ENCODE results near the gene CIT.
"Not testable (repeated sequence)": the region's sequence is repeated elsewhere in the genome, so short reads cannot be mapped to it uniquely, and the experiment has no call there.

CIT gene

GRCh38 chr12:119669744-119670472 is 207.2 kb downstream of the CIT start:
- peak; percentile 61 for DNase-seq (ENCODE audit: low read depth, low spot score)
- H3K4me3 ChIP-seq (ENCODE audit: low read length): peak overlapping the region; percentile 99

GRCh38 chr12:119668324-119668841 is 208.7 kb downstream of the CIT start:
- H3K4me3 ChIP-seq (ENCODE audit: low read length): peak overlapping the region; percentile 99
- DNase-seq (ENCODE audit: low read depth, low spot score): no peak

GRCh38 chr12:119667577-119668323 is 209.4 kb downstream of the CIT start, which contains the start of gene PRKAB1:
Gene PRKAB1 (plus strand): TSS chr12:119668133. CDS start chr12:119668245, 112 bp downstream.
- peak within 1 kb of the TSS; percentile 99 for H3K4me3 ChIP-seq (ENCODE audit: low read length)
- DNase-seq (ENCODE audit: low read depth, low spot score): peak; percentile 98

GRCh38 chr12:119666900-119667576 is 210.1 kb downstream of the CIT start:
- no peak for DNase-seq (ENCODE audit: low read depth, low spot score)
- H3K4me3 ChIP-seq (ENCODE audit: low read length): peak overlapping the region; percentile 55

GRCh38 chr12:119666226-119666795 is 210.8 kb downstream of the CIT start:
- H3K4me3 ChIP-seq (ENCODE audit: low read length): peak overlapping the region; percentile 11
- no peak for DNase-seq (ENCODE audit: low read depth, low spot score)

GRCh38 chr12:119665164-119665929 is 211.8 kb downstream of the CIT start:
- peak overlapping the region; percentile 11 for H3K4me3 ChIP-seq (ENCODE audit: low read length)
- DNase-seq (ENCODE audit: low read depth, low spot score): peak; percentile 97

GRCh38 chr12:119664642-119665041 is 212.5 kb downstream of the CIT start:
- no peak overlapping the region; the same call in 1 of the 2 replicates for H3K4me3 ChIP-seq (ENCODE audit: low read length)
- no peak for DNase-seq (ENCODE audit: low read depth, low spot score)

GRCh38 chr12:119661882-119662281 is 215.2 kb downstream of the CIT start:
- no peak for DNase-seq (ENCODE audit: low read depth, low spot score)
- H3K4me3 ChIP-seq (ENCODE audit: low read length): no peak overlapping the region

- no peak for DNase-seq (ENCODE audit: low read depth, low spot score)
- H3K4me3 ChIP-seq (ENCODE audit: low read length): no peak overlapping the region
Observed at GRCh38 chr12:119660076-119660475, 217.0 kb downstream of the CIT start.

- peak; percentile 57 for DNase-seq (ENCODE audit: low read depth, low spot score)
- no peak overlapping the region for H3K4me3 ChIP-seq (ENCODE audit: low read length)
Observed at GRCh38 chr12:119659289-119659897, 217.7 kb downstream of the CIT start.

GRCh38 chr12:119658166-119658565 is 219.0 kb downstream of the CIT start:
- DNase-seq (ENCODE audit: low read depth, low spot score); H3K4me3 ChIP-seq (ENCODE audit: low read length): not testable (repeated sequence)

- not testable (repeated sequence) for H3K4me3 ChIP-seq (ENCODE audit: low read length); DNase-seq (ENCODE audit: low read depth, low spot score)
Observed at GRCh38 chr12:119657001-119657400, 220.1 kb downstream of the CIT start.

GRCh38 chr12:119652665-119653064 is 224.5 kb downstream of the CIT start:
- H3K4me3 ChIP-seq (ENCODE audit: low read length): no peak overlapping the region
- DNase-seq (ENCODE audit: low read depth, low spot score): no peak

- DNase-seq (ENCODE audit: low read depth, low spot score): no peak
- H3K4me3 ChIP-seq (ENCODE audit: low read length): no peak overlapping the region
Observed at GRCh38 chr12:119649202-119649808, 227.8 kb downstream of the CIT start.

GRCh38 chr12:119645535-119646059 is 231.5 kb downstream of the CIT start:
- DNase-seq (ENCODE audit: low read depth, low spot score): no peak
- H3K4me3 ChIP-seq (ENCODE audit: low read length): no peak overlapping the region

GRCh38 chr12:119644930-119645329 is 232.2 kb downstream of the CIT start:
- no peak for DNase-seq (ENCODE audit: low read depth, low spot score)
- H3K4me3 ChIP-seq (ENCODE audit: low read length): no peak overlapping the region

- no peak overlapping the region for H3K4me3 ChIP-seq (ENCODE audit: low read length)
- no peak for DNase-seq (ENCODE audit: low read depth, low spot score)
Observed at GRCh38 chr12:119642986-119643385, 234.1 kb downstream of the CIT start.

All from Jurkat, Clone E6-1 (cell line).